NOMO-1 (cell line): ENCODE measurements around the gene LAMC3.
"Not testable (repeated sequence)": the region's sequence is repeated elsewhere in the genome, so short reads cannot be mapped to it uniquely, and the experiment has no call there.

ENCODE experiments used
- DNase-seq, 2 experiments: peaks; one replicate each; lab custom pipeline; 2025; ENCODE audit not compliant: unreplicated experiment in 2 of 2; lab: John Stamatoyannopoulos, UW

Gene LAMC3

GRCh38 chr9:131027048-131027871 lies 18.3 kb downstream of the LAMC3 start:
- DNase-seq: no peak

- DNase-seq: no peak
Observed at GRCh38 chr9:131027872-131028179, 18.9 kb downstream of the LAMC3 start.

- DNase-seq: no peak
Observed at GRCh38 chr9:131028221-131028884, 19.4 kb downstream of the LAMC3 start.

- no peak for DNase-seq
Observed at GRCh38 chr9:131028931-131029573, 20.1 kb downstream of the LAMC3 start.

GRCh38 chr9:131029574-131029952 lies 20.6 kb downstream of the LAMC3 start:
- DNase-seq: no peak

GRCh38 chr9:131030239-131031004 lies 21.4 kb downstream of the LAMC3 start:
- DNase-seq: no peak

GRCh38 chr9:131031005-131031641 lies 22.1 kb downstream of the LAMC3 start:
- no peak for DNase-seq

GRCh38 chr9:131031642-131032005 lies 22.6 kb downstream of the LAMC3 start:
- no peak for DNase-seq

GRCh38 chr9:131032384-131032783 lies 23.4 kb downstream of the LAMC3 start:
- no peak for DNase-seq

- no peak for DNase-seq
Observed at GRCh38 chr9:131033269-131034224, 24.6 kb downstream of the LAMC3 start.

GRCh38 chr9:131034268-131034667 lies 25.3 kb downstream of the LAMC3 start:
- no peak for DNase-seq

GRCh38 chr9:131034749-131035148 lies 25.8 kb downstream of the LAMC3 start:
- not testable (repeated sequence) for DNase-seq

GRCh38 chr9:131035548-131035947 lies 26.6 kb downstream of the LAMC3 start:
- no peak for DNase-seq

GRCh38 chr9:131036071-131036470 lies 27.1 kb downstream of the LAMC3 start:
- DNase-seq: no peak

GRCh38 chr9:131036529-131037334 lies 27.8 kb downstream of the LAMC3 start:
- DNase-seq: no peak

- no peak for DNase-seq
Observed at GRCh38 chr9:131037335-131038255, 28.6 kb downstream of the LAMC3 start.

GRCh38 chr9:131038256-131039128 lies 29.5 kb downstream of the LAMC3 start:
- DNase-seq: no peak
